ENCODE results near the gene NMRAL1.

The NMRAL1 gene

GRCh38 chr16:4486126-4486893 lies 11.9 kb upstream of the NMRAL1 start:
- Histone ChIP-seq H3K79me2 (ENCODE audit: insufficient read depth, low read length) (peaks cover 42% of the 10 kb centered on the region), H3K27me3 (ENCODE audit: low read length) (no peaks in the 10 kb centered on the region), H3K9ac (ENCODE audit: low read length) (no peak overlapping the region), H3K27ac (ENCODE audit: low read depth, low read length) (no peak overlapping the region), H3K4me3 (ENCODE audit: insufficient read depth, low read length, poor library complexity, severe bottlenecking) (no peak overlapping the region), H2AFZ (ENCODE audit: low read depth, low read length, severe bottlenecking) (no peak overlapping the region), H3K9me3 (ENCODE audit: insufficient read depth, low read length) (no peaks in the 10 kb centered on the region), H4K20me1 (ENCODE audit: low read depth, low read length) (peaks cover 5% of the 10 kb centered on the region; the same call in 1 of the 2 replicates), H3K36me3 (ENCODE audit: low read length) (no peaks in the 10 kb centered on the region), H3F3A (ENCODE audit: insufficient read depth) (no peaks in the 10 kb centered on the region), H3K4me2 (ENCODE audit: low read depth, low read length, poor library complexity, severe bottlenecking) (no peak overlapping the region), H3K9me2 (replicated peaks; ENCODE audit: insufficient read depth, low read length) (no peaks in the 10 kb centered on the region)
- TF ChIP-seq EZH2phosphoT487 (conservative IDR thresholded peaks at IDR 0.05; ENCODE audit: low read length) (no peak), CTCF (IDR thresholded peaks at IDR 0.05; ENCODE audit: insufficient read depth, low read length, poor library complexity, severe bottlenecking) (no peak)

- H3K79me2 ChIP-seq (ENCODE audit: insufficient read depth, low read length) = peaks cover 61% of the 10 kb centered on the region
- H3K9me2 ChIP-seq (replicated peaks; ENCODE audit: insufficient read depth, low read length) = no peaks in the 10 kb centered on the region
- H3K27me3 ChIP-seq (ENCODE audit: low read length) = no peaks in the 10 kb centered on the region
- no peaks in the 10 kb centered on the region for H4K20me1 ChIP-seq (ENCODE audit: low read depth, low read length)
- H3K4me3 ChIP-seq (ENCODE audit: insufficient read depth, low read length, poor library complexity, severe bottlenecking) = no peak overlapping the region
- TF ChIP-seq EZH2phosphoT487 (conservative IDR thresholded peaks at IDR 0.05; ENCODE audit: low read length) (no peak), CTCF (IDR thresholded peaks at IDR 0.05; ENCODE audit: insufficient read depth, low read length, poor library complexity, severe bottlenecking) (no peak)
- no peak overlapping the region for H3K27ac ChIP-seq (ENCODE audit: low read depth, low read length)
- H2AFZ ChIP-seq (ENCODE audit: low read depth, low read length, severe bottlenecking) = no peak overlapping the region
- no peak overlapping the region for H3K9ac ChIP-seq (ENCODE audit: low read length)
- no peak overlapping the region for H3K4me2 ChIP-seq (ENCODE audit: low read depth, low read length, poor library complexity, severe bottlenecking)
- H3K36me3 ChIP-seq (ENCODE audit: low read length) = no peaks in the 10 kb centered on the region
- H3F3A ChIP-seq (ENCODE audit: insufficient read depth) = 0 out of 2 replicates have a peak, but pooled peaks cover 5% of the 10 kb centered on the region
- H3K9me3 ChIP-seq (ENCODE audit: insufficient read depth, low read length) = no peaks in the 10 kb centered on the region
Measured at GRCh38 chr16:4481963-4482362, 7.5 kb upstream of the NMRAL1 start.

GRCh38 chr16:4481526-4481925 lies 7.1 kb upstream of the NMRAL1 start:
- Histone ChIP-seq H3K27me3 (ENCODE audit: low read length) (no peaks in the 10 kb centered on the region), H3K36me3 (ENCODE audit: low read length) (no peaks in the 10 kb centered on the region), H3K79me2 (ENCODE audit: insufficient read depth, low read length) (peaks cover 62% of the 10 kb centered on the region), H3F3A (ENCODE audit: insufficient read depth) (0 out of 2 replicates have a peak, but pooled peaks cover 5% of the 10 kb centered on the region), H3K9me3 (ENCODE audit: insufficient read depth, low read length) (no peaks in the 10 kb centered on the region), H3K4me2 (ENCODE audit: low read depth, low read length, poor library complexity, severe bottlenecking) (no peak overlapping the region), H3K27ac (ENCODE audit: low read depth, low read length) (no peak overlapping the region), H4K20me1 (ENCODE audit: low read depth, low read length) (no peaks in the 10 kb centered on the region), H3K4me3 (ENCODE audit: insufficient read depth, low read length, poor library complexity, severe bottlenecking) (no peak overlapping the region), H3K9me2 (replicated peaks; ENCODE audit: insufficient read depth, low read length) (no peaks in the 10 kb centered on the region), H3K9ac (ENCODE audit: low read length) (no peak overlapping the region), H2AFZ (ENCODE audit: low read depth, low read length, severe bottlenecking) (no peak overlapping the region)
- TF ChIP-seq EZH2phosphoT487 (conservative IDR thresholded peaks at IDR 0.05; ENCODE audit: low read length) (no peak), CTCF (IDR thresholded peaks at IDR 0.05; ENCODE audit: insufficient read depth, low read length, poor library complexity, severe bottlenecking) (no peak)

All from SU-DHL-6 (cell line).